ENCODE results near the gene CFH.

CFH gene

GRCh38 chr1:196669051-196669450, 17.2 kb downstream of the CFH start:
- DNase-seq (ENCODE audit: low read depth), result no peak
- TF ChIP-seq, protein P1, sequence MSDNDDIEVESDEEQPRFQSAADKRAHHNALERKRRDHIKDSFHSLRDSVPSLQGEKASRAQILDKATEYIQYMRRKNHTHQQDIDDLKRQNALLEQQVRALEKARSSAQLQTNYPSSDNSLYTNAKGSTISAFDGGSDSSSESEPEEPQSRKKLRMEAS (IDR thresholded peaks at IDR 0.05; ENCODE audit: low read depth, low read length), result no peak
- TF ChIP-seq CTCF (IDR thresholded peaks at IDR 0.05; ENCODE audit: low read depth, low read length) (no peak), MYC (IDR thresholded peaks at IDR 0.05; ENCODE audit: low read depth, low read length) (no peak), POLR2A (IDR thresholded peaks at IDR 0.05; ENCODE audit: extremely low read depth, insufficient read length) (no peak)
- no peak overlapping the region for H3K4me3 ChIP-seq (ENCODE audit: low read depth, low read length)

- TF ChIP-seq POLR2A (IDR thresholded peaks at IDR 0.05; ENCODE audit: extremely low read depth, insufficient read length), result no peak
- TF ChIP-seq, protein P1 (IDR thresholded peaks at IDR 0.05; ENCODE audit: low read depth, low read length), result no peak
- DNase-seq (ENCODE audit: low read depth), result no peak
Observed at GRCh38 chr1:196669693-196670092, 17.9 kb downstream of the CFH start.

GRCh38 chr1:196674908-196675307, 23.1 kb downstream of the CFH start:
- TF ChIP-seq POLR2A (IDR thresholded peaks at IDR 0.05; ENCODE audit: extremely low read depth, insufficient read length) (no peak), CTCF (IDR thresholded peaks at IDR 0.05; ENCODE audit: low read depth, low read length) (no peak), MYC (IDR thresholded peaks at IDR 0.05; ENCODE audit: low read depth, low read length) (no peak)
- TF ChIP-seq, protein P1 (IDR thresholded peaks at IDR 0.05; ENCODE audit: low read depth, low read length), result no peak
- no peak overlapping the region for H3K4me3 ChIP-seq (ENCODE audit: low read depth, low read length)
- DNase-seq (ENCODE audit: low read depth), result no peak

More at GRCh38 chr1:196669693-196670092, 17.9 kb downstream of the CFH start:
- no peak overlapping the region for H3K4me3 ChIP-seq (ENCODE audit: low read depth, low read length)

DNA sequence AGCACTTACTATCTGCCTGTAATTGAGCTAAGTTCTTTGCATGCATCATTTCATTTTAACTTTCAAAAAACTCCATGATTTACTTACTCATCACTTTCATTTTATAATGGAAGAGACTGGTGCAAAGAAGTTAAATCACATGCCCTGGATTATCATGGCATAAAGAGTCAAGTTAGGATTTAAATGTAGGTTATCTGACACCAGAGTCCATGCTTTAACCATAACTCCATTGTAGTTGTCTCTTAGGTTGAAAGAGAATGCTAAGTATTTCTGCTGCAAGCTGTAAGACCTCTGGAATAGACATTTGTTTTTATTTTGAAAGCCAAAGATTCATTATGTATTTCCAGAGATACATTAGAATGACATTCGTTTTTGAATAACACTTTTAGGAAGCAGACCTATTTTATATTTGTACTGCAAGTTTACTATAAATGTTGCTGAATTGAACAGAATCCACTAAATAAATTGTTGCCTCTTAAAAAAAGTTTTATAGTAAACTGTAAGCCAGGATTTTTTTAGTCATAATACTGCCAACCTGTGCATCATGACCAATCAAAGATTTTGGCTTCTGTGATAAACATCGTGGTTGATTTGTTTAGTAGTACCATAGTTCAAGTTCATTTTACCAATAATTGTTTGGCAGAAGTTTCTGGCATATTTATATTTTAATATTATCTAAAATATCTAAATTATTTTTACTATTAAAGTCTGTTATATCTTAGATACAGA, 26.1 kb downstream of the CFH start:
- H3K4me3 ChIP-seq (ENCODE audit: low read depth, low read length), result no peak overlapping the region
- TF ChIP-seq, protein P1 (IDR thresholded peaks at IDR 0.05; ENCODE audit: low read depth, low read length), result no peak
- TF ChIP-seq MYC (IDR thresholded peaks at IDR 0.05; ENCODE audit: low read depth, low read length), result no peak
- TF ChIP-seq CTCF (IDR thresholded peaks at IDR 0.05; ENCODE audit: low read depth, low read length), result no peak
- no peak for TF ChIP-seq POLR2A (IDR thresholded peaks at IDR 0.05; ENCODE audit: extremely low read depth, insufficient read length)
- DNase-seq (ENCODE audit: low read depth), result no peak

- TF ChIP-seq MYC (IDR thresholded peaks at IDR 0.05; ENCODE audit: low read depth, low read length) (no peak), CTCF (IDR thresholded peaks at IDR 0.05; ENCODE audit: low read depth, low read length) (no peak), POLR2A (IDR thresholded peaks at IDR 0.05; ENCODE audit: extremely low read depth, insufficient read length) (no peak)
- TF ChIP-seq, protein P1 (IDR thresholded peaks at IDR 0.05; ENCODE audit: low read depth, low read length), result no peak
- no peak for DNase-seq (ENCODE audit: low read depth)
Observed at GRCh38 chr1:196678510-196678884, 26.7 kb downstream of the CFH start.

DNA sequence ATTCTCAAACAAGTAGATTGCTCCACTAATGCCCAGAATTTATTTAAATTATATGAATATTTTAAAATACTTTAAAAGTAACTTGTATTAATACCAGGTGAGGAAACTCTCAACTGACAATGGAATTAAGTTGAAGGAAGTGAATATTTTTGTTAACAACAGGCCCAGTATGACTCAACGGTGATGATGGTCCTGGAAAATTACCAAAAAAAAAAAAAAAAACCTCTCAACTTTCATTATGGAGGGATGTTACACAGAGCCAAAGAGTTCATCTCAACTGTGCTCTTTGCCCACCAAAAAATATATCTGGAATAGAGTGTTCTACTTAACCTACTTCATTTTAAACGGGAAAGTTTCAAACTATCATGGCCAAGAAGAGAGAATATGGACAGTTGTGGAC, 28.3 kb downstream of the CFH start:
- DNase-seq (ENCODE audit: low read depth), result no peak
- TF ChIP-seq CTCF (IDR thresholded peaks at IDR 0.05; ENCODE audit: low read depth, low read length) (no peak), MYC (IDR thresholded peaks at IDR 0.05; ENCODE audit: low read depth, low read length) (no peak), POLR2A (IDR thresholded peaks at IDR 0.05; ENCODE audit: extremely low read depth, insufficient read length) (no peak)
- TF ChIP-seq, protein P1 (IDR thresholded peaks at IDR 0.05; ENCODE audit: low read depth, low read length), result no peak

More at GRCh38 chr1:196678510-196678884, 26.7 kb downstream of the CFH start:
- no peak overlapping the region for H3K4me3 ChIP-seq (ENCODE audit: low read depth, low read length)

More for the DNA sequence above, 28.3 kb downstream of the CFH start:
- H3K4me3 ChIP-seq (ENCODE audit: low read depth, low read length), result no peak overlapping the region
